HL-60 (cell line): ENCODE results near the gene RHBDD3.

Experiments used
- DNase-seq, 2 experiments: peaks; one replicate each; pipeline ENCODE4 v3.0.0-alpha.2; 2010 to 2020; ENCODE audit warnings: low read depth in 1 of 2, low spot score in 1 of 2
- H3K27ac ChIP-seq: fragments of 250-450 bp; sonication (Bioruptor Pico); replicated peaks from 2 replicates; pipeline ENCODE4 v1.5.1; 2020; ENCODE audit warnings: mild to moderate bottlenecking, moderate library complexity
- H3K27me3 ChIP-seq: fragments of 250-450 bp; sonication (Bioruptor Pico); 2 replicates; pipeline ENCODE4 v1.5.1; 2021; ENCODE audit warnings: mild to moderate bottlenecking, moderate library complexity; ENCODE audit not compliant: insufficient read depth, poor library complexity, severe bottlenecking
- H3K4me3 ChIP-seq: replicated peaks from 2 replicates; pipeline ENCODE4 v1.5.1; 2011; ENCODE audit warnings: mild to moderate bottlenecking, control low read depth, low read length; ENCODE audit not compliant: insufficient read depth
- CTCF ChIP-seq: IDR thresholded peaks from one replicate; pipeline ENCODE4 v1.5.1; 2011; ENCODE audit warnings: low read length, control low read depth, inconsistent platforms; ENCODE audit not compliant: insufficient read depth
- GABPA ChIP-seq: IDR thresholded peaks from 2 replicates; pipeline ENCODE4 v1.6.1; 2012; ENCODE audit warnings: low read depth
- POLR2AphosphoS5 ChIP-seq: IDR thresholded peaks from 2 replicates; pipeline ENCODE4 v1.6.1; 2012; ENCODE audit warnings: low read depth
- SPI1 ChIP-seq: IDR thresholded peaks from 2 replicates; pipeline ENCODE4 v1.6.1; 2012; ENCODE audit warnings: low read depth, mild to moderate bottlenecking, borderline replicate concordance
- TF ChIP-seq, protein P1 (sequence below): IDR thresholded peaks from 2 replicates; pipeline ENCODE4 v1.6.1; 2012; ENCODE audit warnings: low read depth; ENCODE audit not compliant: insufficient replicate concordance

Gene RHBDD3

GRCh38 chr22:29254286-29254660, 13.5 kb downstream of the RHBDD3 start:
- TF ChIP-seq, protein P1, sequence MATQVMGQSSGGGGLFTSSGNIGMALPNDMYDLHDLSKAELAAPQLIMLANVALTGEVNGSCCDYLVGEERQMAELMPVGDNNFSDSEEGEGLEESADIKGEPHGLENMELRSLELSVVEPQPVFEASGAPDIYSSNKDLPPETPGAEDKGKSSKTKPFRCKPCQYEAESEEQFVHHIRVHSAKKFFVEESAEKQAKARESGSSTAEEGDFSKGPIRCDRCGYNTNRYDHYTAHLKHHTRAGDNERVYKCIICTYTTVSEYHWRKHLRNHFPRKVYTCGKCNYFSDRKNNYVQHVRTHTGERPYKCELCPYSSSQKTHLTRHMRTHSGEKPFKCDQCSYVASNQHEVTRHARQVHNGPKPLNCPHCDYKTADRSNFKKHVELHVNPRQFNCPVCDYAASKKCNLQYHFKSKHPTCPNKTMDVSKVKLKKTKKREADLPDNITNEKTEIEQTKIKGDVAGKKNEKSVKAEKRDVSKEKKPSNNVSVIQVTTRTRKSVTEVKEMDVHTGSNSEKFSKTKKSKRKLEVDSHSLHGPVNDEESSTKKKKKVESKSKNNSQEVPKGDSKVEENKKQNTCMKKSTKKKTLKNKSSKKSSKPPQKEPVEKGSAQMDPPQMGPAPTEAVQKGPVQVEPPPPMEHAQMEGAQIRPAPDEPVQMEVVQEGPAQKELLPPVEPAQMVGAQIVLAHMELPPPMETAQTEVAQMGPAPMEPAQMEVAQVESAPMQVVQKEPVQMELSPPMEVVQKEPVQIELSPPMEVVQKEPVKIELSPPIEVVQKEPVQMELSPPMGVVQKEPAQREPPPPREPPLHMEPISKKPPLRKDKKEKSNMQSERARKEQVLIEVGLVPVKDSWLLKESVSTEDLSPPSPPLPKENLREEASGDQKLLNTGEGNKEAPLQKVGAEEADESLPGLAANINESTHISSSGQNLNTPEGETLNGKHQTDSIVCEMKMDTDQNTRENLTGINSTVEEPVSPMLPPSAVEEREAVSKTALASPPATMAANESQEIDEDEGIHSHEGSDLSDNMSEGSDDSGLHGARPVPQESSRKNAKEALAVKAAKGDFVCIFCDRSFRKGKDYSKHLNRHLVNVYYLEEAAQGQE: no peak
- no peak for TF ChIP-seq GABPA
- TF ChIP-seq POLR2AphosphoS5: no peak
- no peak for TF ChIP-seq SPI1
- no peak for TF ChIP-seq CTCF
- Histone ChIP-seq H3K4me3 (no peak overlapping the region), H3K27me3 (no peaks in the 10 kb centered on the region), H3K27ac (no peak overlapping the region)
- DNase-seq: no peak

GRCh38 chr22:29253561-29254285, 14.1 kb downstream of the RHBDD3 start:
- TF ChIP-seq, protein P1: no peak
- TF ChIP-seq CTCF (no peak), POLR2AphosphoS5 (no peak), SPI1 (no peak), GABPA (no peak)
- no peak for DNase-seq

GRCh38 chr22:29251981-29252911, 15.5 kb downstream of the RHBDD3 start:
- Histone ChIP-seq H3K27me3 (no peaks in the 10 kb centered on the region), H3K4me3 (no peak overlapping the region), H3K27ac (no peak overlapping the region)
- no peak for DNase-seq
- TF ChIP-seq, protein P1: no peak
- TF ChIP-seq POLR2AphosphoS5 (no peak), GABPA (no peak), CTCF (no peak), SPI1 (no peak)

More at GRCh38 chr22:29253561-29254285, 14.1 kb downstream of the RHBDD3 start:
- Histone ChIP-seq H3K27me3 (no peaks in the 10 kb centered on the region), H3K27ac (no peak overlapping the region), H3K4me3 (no peak overlapping the region)
